Glutamatergic neuron (in vitro differentiated cells): ENCODE results near the gene SPIRE1. TPM values are rescaled to one million over a fixed set of nuclear protein-coding genes. Genes with fewer than 3 reads are reported as not detected.

ENCODE experiments used
- DNase-seq: peaks from one replicate; pipeline ENCODE4 v3.0.0; 2022
- H3K27ac Mint-ChIP-seq: one replicate; pipeline ENCODE4 v1.8.0; 2020; ENCODE audit warnings: mild to moderate bottlenecking, mixed read lengths, inconsistent platforms; ENCODE audit not compliant: unreplicated experiment
- H3K27me3 Mint-ChIP-seq: one replicate; pipeline ENCODE4 v1.8.0; 2020; ENCODE audit warnings: mild to moderate bottlenecking, moderate library complexity, mixed read lengths, inconsistent platforms; ENCODE audit not compliant: unreplicated experiment
- H3K36me3 Mint-ChIP-seq: one replicate; pipeline ENCODE4 v1.8.0; 2020; ENCODE audit warnings: mild to moderate bottlenecking, mixed read lengths, inconsistent platforms; ENCODE audit not compliant: unreplicated experiment
- H3K4me1 Mint-ChIP-seq: one replicate; pipeline ENCODE4 v1.8.0; 2020; ENCODE audit warnings: mild to moderate bottlenecking, low read depth, mixed read lengths, inconsistent platforms; ENCODE audit not compliant: unreplicated experiment
- H3K4me3 Mint-ChIP-seq: one replicate; pipeline ENCODE4 v1.8.0; 2020; ENCODE audit warnings: mild to moderate bottlenecking, mixed read lengths, inconsistent platforms; ENCODE audit not compliant: unreplicated experiment
- H3K9me3 Mint-ChIP-seq: one replicate; pipeline ENCODE4 v1.8.0; 2020; ENCODE audit warnings: mild to moderate bottlenecking, moderate library complexity, mixed read lengths, inconsistent platforms; ENCODE audit not compliant: unreplicated experiment
- CTCF ChIP-seq: fragments of 200-600 bp; sonication (generic); IDR thresholded peaks from one replicate; pipeline ENCODE4 v1.5.0; 2021; ENCODE audit not compliant: partially characterized antibody, unreplicated experiment
- long read RNA-seq: library from polyadenylated mRNA; unstranded; transcript quantifications from one replicate; pipeline ENCODE4 v2.0.0, GENCODE V29; 2020; ENCODE audit not compliant: unreplicated experiment
- total RNA-seq: library from RNA; stranded (reverse); fragmentation: NEBNext Ultra II Directional; extraction: Animal tissue kit (Norgen Biotek cat#: 25700); gene quantifications from one replicate; pipeline ENCODE4 v1.2.1, GENCODE V29; 2021; ENCODE audit not compliant: unreplicated experiment

The SPIRE1 gene
- 29.9 TPM for total RNA-seq
- long read RNA-seq, partial matches to known transcripts: 1 of 1 reads
- long read RNA-seq, other reads (novel, unspliced or antisense): 0 of 1 reads

GRCh38 chr18:12657684-12658425, at the start of gene SPIRE1:
Gene SPIRE1 (minus strand): TSS chr18:12658107. CDS start chr18:12657866, 241 bp downstream.
- no peak for TF ChIP-seq CTCF
- Mint-ChIP-seq H3K36me3 (no peaks in the 10 kb centered on the region), H3K27me3 (peaks cover 5% of the 10 kb centered on the region), H3K9me3 (peaks cover 10% of the 10 kb centered on the region), H3K27ac (peak within 1 kb of the TSS; percentile 83), H3K4me3 (peak within 1 kb of the TSS; percentile 95), H3K4me1 (peaks cover 11% of the 10 kb centered on the region)
- peak; percentile 77 for DNase-seq

GRCh38 chr18:12703664-12704063, 45.8 kb upstream of the SPIRE1 start:
- Mint-ChIP-seq H3K27ac (peak overlapping the region; percentile 99), H3K4me3 (peak overlapping the region; percentile 98), H3K36me3 (peaks cover 4% of the 10 kb centered on the region), H3K9me3 (peaks cover 8% of the 10 kb centered on the region), H3K27me3 (peaks cover 8% of the 10 kb centered on the region), H3K4me1 (peaks cover 17% of the 10 kb centered on the region)
- DNase-seq: no peak
- TF ChIP-seq CTCF: no peak

GRCh38 chr18:12703096-12703567, 45.2 kb upstream of the SPIRE1 start:
- Mint-ChIP-seq H3K27ac (peak overlapping the region; percentile 99), H3K9me3 (peaks cover 8% of the 10 kb centered on the region), H3K4me3 (peak overlapping the region; percentile 98), H3K4me1 (peaks cover 17% of the 10 kb centered on the region), H3K36me3 (peaks cover 4% of the 10 kb centered on the region), H3K27me3 (peaks cover 8% of the 10 kb centered on the region)
- TF ChIP-seq CTCF: no peak
- DNase-seq: no peak

- Mint-ChIP-seq H3K27ac (peak within 1 kb of the TSS; percentile 99), H3K4me1 (peaks cover 17% of the 10 kb centered on the region), H3K27me3 (peaks cover 8% of the 10 kb centered on the region), H3K36me3 (peaks cover 4% of the 10 kb centered on the region), H3K4me3 (peak within 1 kb of the TSS; percentile 98), H3K9me3 (peaks cover 8% of the 10 kb centered on the region)
- TF ChIP-seq CTCF: no peak
- peak; percentile 96 for DNase-seq
These were observed 44.6 kb upstream of the SPIRE1 start, which contains the start of the genes CEP76 and PSMG2 for GRCh38 chr18:12702221-12703095. Gene CEP76 (minus strand): TSS chr18:12702723. CDS start chr18:12702548, 175 bp downstream. Gene PSMG2 (plus strand): TSS chr18:12703042. CDS start chr18:12703108, 66 bp downstream.
